SKM-1 (cell line): Measurements from ENCODE around the gene TAB2.
"Not testable (repeated sequence)": the region's sequence is repeated elsewhere in the genome, so short reads cannot be mapped to it uniquely, and the experiment has no call there.

Source experiments
- DNase-seq: peaks from one replicate; lab custom pipeline; 2025; ENCODE audit not compliant: unreplicated experiment; lab: John Stamatoyannopoulos, UW

Gene TAB2

DNA sequence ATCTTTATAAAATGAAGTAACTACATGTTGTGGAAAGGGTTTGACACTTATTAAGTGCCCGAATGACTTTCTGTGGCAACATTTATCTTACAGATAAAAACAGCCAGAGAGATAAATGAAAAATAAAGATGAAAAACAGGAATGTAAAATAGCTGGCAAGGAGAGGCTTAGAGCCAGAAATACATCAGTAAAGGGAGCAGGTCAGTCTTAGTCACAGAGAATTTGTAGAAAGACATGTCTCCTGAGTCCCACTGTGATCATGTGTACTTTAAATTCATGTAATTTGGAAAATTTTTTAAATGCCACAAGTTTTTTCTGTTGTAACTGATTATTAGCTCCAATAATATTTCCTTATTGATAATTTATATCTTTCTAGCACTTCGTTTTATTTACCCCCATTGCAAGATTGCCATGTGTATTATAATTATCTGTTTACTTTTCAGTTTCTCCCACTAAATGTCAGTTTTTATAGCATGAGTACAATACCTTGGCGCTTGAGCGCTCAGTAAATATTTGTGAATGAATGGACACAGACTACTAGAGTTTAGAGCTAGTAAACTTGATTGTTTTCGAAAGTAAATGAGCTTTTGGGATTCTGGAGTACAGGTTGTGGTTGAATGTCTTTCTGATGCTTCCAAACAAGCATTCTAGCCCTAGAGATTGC, 15.2 kb downstream of the TAB2 start:
- no peak for DNase-seq

DNA sequence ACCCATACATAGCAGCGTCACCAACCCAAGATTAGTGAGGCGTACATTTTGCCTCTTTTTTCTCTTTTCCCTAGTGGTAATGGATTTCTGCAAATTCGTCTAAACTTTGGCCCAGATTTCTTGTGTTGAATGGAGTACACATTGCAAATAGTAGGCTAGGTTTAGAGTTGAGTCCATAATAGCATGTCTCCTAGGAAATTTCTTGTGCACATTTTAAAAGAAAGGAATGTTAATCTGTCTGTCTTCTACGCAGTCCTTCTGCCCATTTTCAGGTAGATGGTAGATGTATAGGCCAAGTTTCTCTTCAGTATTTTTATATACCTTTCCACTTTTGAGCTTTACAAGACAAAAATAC, 15.7 kb downstream of the TAB2 start:
- no peak for DNase-seq

DNA sequence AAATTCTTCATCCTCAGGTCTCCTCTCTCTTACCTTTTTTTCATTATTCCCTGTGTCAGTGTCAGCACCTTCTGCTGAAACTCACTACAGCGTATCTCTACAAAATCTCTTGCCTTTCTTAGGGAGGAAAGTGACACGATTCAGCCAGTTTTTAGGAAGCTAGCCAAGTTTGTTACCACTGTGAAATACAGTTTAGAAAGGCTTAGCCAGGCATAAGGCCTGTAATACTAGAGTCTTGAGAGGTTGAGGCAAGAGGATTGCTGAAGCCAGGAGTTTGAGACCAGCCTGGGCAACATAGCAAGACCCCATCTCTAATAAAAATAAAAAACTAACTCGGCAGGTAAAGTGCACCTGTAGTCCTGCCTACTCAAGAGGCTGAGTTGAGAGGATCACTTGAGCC, 16.7 kb downstream of the TAB2 start:
- DNase-seq, result no peak

DNA sequence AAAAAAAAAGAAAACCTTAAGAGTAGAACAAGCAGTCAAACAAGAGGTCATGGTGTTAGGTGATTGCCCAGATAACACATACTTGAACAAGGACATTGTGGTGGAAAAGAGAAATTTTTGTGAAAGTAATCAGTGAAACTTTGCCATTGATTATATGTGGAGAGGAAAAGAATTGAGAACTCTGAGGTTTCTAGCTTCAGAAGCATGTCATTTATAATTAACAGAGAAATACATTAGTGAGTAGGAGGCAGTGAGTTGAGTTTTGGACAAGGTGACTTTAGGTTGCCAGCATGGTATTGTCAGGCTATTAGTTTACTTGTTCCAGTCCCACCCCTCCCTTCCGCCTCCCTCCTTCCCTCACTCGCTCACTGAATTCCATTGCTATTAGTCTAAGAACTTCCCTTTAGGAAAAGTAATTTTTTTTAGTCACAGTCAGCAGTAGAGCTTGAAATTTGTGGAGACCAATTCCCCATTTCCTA, 17.2 kb downstream of the TAB2 start:
- no peak for DNase-seq

DNA sequence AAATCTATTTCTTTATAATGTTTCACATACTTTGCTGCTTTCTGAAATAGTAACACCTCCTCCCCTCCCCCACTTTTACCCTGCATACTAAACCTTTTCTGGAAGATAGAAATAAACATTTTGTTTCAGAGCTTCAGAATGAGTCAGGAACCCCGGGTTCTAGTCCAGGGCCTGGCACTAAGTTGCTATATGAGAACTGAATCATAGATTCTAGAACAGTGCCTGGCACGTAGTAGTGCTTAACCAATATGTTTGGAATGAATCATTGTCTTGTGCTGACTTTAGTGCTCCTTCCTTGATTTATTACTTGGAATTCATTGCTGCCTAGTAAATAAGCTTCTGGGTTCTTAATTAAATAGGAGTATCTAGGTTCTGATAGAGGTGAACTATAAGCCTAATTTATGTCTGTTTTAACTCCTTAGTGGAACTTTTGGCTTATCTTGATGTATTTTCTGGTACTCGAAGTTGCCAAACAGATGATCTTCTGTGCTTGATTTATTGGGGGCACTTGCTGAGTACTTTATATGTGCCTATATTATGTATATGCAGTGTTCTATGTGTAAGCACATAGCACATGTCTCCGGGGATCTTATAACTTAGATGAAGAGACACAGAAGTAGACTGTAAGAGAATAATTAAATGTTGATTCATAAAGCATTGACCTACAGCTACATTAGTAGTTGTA, 18.6 kb downstream of the TAB2 start:
- no peak for DNase-seq

DNA sequence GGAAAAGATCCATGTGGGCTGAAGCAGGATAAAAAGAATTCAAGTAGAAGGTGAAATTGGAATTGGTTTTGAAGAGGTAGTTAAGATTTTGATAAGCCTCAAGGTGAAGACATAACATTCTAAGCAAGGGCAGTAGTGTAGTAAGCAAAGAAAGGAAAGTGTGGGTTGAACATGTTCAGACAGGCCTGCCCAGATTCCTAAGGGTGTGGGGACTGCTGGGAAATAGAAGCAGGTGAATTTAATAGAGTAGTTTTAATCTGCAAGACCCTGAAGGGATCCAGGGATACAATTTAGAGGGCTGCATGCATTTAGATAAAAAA, 19.1 kb downstream of the TAB2 start:
- DNase-seq, result no peak

DNA sequence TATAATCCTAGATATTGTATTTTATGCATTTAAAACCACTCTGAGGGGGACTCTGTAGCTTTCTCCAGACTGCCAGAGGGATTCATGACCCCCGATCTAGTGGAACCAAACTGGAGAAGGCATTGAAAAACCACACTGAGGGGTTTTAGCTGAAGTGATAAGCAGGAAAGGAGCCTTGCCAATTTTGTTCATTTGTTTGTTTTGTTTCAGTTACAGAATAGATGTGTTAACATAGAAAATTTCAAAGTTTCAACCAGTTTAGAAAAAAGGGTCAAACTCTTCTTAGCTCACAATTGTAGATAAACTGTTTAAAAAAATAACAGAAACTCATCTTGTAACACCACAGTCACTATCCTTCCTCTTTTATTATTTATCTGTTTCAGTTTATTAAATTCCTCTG, 19.8 kb downstream of the TAB2 start:
- no peak for DNase-seq

DNA sequence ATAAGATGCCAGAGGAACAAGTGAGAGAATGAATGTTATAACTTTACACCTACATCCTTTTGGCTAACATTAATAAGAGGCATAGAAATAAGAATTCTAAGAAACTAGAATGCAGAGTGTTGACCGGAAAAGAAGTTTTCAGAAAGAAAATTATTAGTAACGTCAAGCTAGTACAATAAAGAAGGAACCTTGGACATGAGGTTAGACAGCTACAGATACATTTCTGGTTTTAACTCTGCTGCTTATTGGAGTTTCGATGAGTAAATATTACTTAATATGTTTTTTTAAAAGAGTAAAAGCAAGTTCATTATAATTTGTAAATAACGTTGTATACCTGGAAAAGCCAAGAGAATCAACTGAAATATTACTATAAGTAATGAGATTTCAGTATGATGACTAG, 22.7 kb downstream of the TAB2 start:
- DNase-seq, result no peak

DNA sequence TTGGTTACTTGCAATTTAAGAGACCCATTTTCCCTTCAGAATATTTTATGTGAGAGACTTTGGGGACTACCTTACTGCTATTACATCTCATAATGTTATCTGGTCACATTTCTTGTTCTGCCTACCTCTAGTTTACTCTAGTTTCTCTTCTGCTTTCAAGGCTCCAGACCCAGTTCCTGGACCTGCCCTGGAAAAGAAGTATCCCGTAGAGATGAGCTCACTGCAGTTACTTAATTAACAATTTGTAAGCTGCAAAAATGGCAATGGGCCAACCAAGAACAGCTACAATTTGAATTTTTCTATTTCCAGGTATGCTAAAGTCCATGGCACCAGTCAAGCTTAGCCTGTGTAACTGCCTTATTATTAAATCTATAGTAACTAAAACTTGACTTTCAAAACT, 25.0 kb downstream of the TAB2 start:
- DNase-seq, result no peak

DNA sequence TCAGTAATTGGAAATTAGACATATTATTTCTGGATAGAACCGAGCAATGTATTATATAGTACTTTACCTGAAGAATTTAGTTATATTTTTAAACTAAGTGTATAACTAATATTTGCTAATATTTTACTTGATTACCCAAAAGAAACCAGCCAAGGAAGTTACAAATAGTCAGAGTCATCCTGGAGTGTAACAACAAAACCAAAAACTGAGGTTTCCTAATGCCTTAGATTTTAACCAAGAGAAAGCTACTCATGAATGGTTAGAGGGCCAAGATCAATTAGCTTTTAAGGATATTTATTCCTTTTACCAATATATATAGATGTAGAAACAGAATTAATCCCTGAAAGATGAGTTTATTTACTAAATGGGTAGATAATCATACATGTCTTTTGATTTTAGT, 26.0 kb downstream of the TAB2 start:
- DNase-seq, result no peak

DNA sequence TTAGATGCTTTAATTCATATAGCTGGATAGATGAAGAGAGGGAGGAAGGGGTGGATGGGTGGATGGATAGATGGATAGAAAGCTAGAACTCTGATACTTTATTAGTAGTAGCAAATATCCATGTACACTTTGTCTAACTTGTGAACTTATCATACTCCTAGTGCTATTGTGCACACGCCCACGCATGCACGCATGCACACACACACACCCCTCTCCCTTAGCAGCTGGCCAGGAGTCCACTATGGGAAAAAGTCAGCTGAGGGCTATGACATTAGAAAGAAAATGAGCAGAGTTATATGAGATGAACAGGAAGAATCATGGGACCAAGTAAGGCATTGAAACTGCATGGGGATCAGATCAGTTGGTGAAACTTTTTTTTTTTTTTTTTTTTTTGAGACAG, 28.6 kb downstream of the TAB2 start:
- no peak for DNase-seq

DNA sequence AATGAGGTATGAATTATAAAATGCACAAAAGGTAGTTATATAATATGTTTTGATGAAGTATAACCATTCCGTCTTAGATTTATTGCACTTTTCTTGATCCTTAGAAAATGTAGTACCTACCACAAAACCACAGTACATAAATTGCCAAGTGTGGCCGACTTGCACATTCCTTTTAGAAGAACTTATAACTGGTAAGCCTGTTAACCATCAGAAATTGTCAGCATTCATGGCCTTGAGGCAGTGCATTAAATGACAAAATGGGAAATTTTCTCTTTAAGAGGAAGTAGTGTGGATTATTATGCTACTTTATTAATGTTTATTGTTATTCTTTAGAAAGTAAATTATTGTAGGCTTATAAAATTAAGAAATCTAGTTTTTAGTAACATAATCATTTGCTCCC, 29.6 kb downstream of the TAB2 start:
- no peak for DNase-seq

DNA sequence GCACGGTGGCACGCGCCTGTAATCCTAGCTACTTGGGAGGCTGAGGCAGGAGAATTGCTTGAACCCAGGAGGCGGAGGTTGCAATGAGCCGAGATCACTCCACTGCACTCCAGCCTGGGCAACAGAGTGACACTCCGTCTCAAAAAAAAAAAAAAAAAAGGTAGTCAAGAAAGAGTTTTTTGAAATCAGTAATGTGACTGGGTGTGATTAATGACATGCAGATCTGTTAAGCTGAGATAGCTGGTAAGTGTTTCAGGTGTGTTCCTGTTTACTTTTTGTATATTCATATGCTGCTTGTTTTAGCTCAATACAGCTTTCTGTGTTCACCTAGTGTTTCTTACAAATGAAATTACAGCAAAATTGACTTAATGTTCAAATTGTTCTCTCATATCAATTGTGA, 31.8 kb downstream of the TAB2 start:
- DNase-seq, result not testable (repeated sequence)

DNA sequence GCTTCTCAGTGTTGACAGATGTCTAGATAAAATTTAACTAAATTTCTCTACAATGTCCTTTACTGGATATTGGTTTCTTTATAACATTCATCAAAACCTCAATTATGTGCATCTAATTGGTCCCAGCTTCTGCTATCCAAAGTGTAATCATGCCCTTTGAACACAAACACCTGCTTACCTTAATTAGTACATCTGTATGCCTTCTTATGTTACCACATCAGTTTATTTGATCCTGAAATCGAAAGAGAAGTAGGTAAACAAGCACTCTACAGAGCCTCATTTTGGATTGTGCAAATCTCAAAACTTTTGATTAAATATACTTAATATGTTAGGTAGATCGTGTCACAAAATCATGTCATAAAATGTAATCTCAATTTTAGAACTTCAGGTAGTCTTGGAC, 36.5 kb downstream of the TAB2 start:
- DNase-seq, result no peak

DNA sequence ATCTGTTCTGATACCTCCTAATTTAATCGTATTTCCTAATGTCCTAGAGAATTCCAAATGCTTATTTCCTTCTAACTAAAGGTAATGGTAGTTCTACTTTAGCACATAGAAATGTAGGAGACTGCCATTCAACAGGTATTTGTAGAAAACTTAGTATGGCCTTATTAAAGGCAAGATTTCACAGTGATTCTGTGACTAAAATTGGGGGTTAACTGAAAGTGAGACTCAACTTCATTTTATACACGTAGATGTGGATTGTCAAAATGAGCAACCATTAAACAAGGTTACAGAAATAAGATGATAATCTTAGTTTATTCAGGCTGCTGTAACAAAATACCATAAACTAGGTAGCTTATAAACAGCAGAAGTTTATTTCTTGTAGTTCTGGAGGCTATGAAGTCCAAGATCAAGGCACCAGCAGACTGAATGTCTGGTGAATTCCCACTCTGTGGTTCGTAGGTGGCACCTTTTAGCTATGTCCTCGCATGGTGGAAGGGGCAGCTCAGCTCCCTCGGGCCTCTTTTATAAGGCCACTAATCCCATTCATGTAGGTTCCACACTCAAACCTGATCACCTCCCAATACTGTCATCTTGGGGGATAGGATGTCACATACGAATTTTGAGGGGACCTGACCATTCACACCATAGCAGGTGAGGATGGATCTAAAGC, 38.7 kb downstream of the TAB2 start:
- no peak for DNase-seq

DNA sequence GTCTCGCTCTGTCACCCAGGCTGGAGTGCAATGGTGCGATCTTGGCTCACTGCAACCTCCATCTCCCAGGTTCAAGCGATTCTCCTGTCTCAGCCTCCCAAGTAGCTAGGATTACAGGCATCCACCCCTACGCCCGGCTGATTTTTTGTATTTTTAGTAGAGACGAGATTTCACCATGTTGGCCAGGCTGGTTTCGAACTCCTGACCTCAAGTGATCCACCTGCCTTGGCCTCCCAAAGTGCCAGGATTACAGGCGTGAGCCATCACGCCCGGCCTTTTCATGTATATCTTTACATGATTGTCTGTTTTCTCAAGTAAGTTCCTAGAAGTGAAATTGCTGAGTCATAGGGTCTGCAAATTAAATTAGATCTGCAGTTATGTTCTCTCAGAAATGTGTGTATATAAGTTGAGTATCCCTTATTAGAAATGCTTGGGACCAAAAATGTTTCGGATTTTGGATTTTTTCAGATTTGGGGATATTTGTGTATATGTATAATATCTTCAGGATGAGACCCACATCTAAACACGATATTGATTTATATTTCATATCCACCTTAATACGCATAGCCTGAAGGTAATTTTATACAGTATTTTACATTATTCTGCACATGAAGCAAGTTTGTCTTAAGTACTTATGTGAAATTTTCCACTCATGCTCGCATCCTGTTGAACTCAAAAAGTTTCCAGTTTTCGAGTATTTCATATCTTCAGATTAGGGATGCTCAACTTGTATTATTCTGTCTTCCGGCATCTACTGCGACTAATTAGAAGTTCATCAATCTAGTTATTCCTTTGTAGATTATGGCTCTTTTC, 40.4 kb downstream of the TAB2 start:
- no peak for DNase-seq

DNA sequence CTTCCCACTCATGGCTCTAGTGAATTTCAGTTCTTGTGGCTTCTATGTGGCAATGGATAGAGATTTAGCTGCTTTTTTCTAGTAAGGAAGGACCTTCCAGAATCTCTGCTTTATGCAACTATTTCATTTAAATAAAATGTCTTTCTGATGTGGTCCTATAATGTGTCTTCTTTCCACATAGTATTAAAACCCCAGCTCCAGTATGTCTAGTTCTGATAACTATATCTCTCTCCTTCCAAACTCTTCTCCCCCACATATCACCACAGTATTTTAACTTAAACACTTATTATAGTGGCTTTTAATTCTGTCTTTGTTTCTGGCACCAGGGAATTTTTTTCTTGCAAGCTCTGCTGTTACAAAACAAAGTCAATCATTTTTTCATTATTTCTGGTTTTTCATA, 41.9 kb downstream of the TAB2 start:
- no peak for DNase-seq

DNA sequence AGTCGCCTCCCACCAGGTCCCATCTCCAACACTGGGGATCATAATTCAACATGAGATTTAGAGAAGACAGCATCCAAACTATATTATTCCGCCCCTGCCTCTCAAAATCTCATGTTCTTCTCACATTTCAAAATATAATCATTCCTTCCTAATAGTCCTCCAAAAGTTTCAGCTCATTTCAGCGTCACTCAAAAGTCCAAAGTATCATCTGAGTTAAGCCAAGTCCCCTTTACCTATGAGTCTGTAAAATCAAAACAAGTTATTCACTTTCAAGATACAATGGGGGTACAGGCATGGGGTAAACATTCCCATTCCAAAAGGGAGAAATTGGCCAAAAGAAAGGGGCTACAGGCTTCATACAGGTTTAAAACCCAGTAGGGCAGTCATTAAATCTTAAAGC, 43.0 kb downstream of the TAB2 start:
- no peak for DNase-seq

DNA sequence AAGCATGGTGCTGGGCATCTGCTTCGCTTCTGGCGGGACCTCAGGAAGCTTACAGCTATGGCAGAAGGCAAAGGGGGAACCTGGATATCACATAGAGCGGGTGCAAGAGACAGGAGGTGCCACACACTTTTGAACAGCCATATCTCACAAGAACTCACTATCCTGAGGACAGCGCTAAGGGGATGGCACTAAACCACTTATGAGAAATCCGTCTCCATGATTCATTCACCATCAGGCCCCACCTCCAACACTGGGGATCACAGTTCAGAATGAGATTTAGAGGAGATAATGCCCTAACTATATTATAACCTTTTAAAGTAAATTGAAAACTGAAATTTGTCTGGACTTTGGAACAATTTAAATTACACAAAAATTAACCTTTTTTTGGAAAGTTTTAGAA, 44.8 kb downstream of the TAB2 start:
- DNase-seq, result no peak

DNA sequence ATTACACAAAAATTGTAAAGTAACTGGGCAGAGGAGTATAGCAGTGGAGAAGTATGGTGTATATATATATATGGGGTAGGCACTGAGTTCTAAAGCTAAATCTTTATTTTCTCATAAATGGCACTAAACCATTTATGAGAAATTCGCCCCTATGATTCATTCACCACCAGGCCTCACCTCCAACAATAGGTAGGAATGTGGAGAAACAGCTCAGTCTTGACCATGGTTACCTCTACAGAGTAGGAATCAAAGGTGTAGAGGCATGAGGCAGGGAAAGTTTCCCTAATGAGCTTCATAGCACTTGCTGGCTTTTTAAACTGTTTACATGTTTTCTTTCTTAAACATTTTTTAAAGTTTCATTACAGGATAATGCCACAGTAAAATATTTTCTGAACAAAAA, 45.6 kb downstream of the TAB2 start:
- DNase-seq, result no peak

DNA sequence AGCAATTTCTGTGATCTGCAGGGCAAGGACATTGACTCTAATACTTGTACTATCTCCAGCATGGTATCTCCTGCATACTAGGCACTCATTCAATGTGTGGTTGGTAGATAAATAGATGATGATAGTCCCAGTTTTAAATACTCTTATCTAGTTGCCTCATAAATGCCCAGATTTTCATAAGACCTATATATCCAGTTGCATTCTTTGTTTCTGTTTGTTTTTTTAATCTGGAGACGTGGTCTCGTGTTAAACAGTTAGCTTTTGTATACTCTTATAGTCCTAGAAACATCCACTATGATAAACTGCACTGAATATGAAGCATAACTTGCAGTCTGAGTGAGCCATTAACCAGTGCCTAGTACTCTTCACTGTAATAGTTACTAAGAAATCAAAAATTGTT, 47.0 kb downstream of the TAB2 start:
- no peak for DNase-seq

DNA sequence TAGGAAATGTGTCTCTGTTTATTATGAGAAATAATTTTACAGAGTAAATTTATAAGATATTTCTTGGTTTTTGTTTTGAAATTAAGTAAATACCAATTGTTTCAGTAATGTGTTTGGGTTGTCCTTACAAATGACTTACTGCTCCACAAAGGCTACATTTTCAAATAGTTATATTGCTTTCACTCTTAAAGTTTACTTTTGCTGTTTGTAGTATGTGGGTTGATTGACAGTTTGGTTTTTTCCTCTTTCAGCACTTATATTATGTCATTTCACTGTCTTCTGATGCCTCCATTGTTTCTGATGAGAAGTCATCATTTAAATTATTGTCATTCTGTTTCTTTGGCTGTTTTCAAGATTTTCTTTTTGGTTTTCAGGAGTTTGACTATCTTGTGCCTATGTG, 47.7 kb downstream of the TAB2 start:
- DNase-seq, result no peak
